ENCODE results near the gene CDRT4.

Gene CDRT4

DNA sequence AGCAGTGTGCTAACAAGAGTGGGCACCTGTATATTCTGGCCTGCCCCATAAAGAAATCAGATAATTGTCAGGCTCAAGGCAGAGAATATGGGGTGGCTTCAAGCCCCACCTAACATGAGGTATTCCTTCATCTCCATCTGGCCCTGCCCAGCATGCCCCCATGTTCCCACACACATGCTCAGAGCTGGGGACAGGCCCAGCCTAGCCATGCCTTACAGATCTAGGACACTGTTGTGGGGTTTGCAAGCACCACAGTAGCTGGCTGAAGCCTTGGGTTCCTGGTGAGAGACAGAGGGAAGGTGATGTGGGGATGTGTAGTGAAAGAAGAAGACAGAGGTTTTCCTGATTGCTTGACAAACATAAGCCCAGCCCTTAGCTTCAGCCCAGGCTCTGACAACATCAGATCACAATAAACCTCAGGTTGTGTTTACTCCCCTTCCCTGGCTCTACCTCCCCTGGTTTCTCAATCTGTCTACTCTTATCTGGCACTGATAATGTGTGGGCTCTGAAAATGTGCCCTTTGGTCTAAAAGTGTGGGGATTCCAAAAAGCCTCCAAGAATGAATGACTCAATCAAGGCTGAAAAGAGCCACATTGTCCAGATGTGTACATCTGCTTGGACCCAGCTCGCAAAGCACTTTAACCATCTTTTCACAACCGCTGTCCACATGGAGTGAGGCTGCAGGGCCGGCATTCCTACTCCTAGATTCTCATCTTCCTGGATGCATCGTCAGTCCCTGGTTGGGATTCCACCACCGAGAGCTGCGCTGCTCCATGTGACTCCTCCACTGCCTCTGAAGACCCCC is 34.4 kb downstream of the CDRT4 start:
- DNase-seq (ENCODE audit: low read depth, low spot score), result no peak

DNA sequence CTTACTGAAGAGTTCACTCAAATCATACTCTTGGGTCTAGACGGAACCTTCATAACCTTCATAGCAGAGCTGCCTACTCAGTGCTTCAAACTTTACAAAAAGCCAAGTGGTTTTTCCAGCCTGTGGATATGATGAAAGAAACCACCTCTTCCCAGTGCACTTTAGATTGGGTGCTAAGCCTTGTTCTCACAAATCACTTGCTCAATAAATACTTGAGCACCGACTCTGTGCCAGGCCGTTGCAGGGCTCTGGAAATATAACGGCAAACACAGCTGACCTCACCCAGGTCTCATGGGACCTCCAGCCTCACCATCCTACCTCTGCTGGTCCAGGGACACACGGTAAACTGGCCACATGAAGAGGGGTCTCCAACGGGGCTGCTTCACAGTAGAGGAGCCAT is 35.7 kb downstream of the CDRT4 start:
- DNase-seq (ENCODE audit: low read depth, low spot score), result no peak

DNA sequence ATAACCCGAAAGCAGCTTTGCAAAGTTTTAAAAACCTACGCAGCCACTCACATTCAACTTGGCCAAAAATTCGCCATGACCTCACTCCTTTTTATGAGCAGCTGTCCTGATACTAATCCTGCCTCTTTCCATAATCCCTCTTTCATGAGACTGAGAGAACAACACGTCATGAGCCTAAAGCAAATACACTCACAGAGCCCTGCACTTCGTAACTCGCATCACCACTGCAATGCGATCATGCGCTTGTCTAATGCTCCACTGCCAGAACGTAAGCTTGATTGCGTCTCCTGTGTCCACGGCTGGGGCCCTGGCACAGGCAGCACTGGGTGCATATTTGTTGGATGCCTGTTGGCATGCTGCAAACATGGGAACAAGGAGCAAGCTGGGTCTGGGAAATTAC is 36.2 kb downstream of the CDRT4 start:
- no peak for DNase-seq (ENCODE audit: low read depth, low spot score)

DNA sequence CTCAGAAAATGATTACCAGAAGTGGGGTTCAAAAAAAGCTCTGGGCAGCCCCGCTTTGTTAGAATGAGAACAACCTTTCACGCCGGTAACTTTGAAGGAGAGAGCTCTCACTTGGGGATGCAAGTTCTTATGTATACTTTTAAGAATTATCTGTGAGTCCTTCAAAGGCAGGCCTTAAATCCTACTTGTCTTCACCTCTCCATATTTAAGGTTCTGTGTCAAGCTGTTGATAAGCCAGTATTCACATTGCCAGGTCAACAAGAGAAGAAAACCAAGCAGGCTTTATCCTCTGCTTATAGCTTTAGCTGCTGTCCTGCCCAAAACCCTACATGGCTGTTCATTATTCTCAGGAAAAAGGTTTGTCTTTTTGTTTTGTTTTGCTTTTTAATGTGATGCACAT is 42.9 kb downstream of the CDRT4 start:
- no peak for DNase-seq (ENCODE audit: low read depth, low spot score)

DNA sequence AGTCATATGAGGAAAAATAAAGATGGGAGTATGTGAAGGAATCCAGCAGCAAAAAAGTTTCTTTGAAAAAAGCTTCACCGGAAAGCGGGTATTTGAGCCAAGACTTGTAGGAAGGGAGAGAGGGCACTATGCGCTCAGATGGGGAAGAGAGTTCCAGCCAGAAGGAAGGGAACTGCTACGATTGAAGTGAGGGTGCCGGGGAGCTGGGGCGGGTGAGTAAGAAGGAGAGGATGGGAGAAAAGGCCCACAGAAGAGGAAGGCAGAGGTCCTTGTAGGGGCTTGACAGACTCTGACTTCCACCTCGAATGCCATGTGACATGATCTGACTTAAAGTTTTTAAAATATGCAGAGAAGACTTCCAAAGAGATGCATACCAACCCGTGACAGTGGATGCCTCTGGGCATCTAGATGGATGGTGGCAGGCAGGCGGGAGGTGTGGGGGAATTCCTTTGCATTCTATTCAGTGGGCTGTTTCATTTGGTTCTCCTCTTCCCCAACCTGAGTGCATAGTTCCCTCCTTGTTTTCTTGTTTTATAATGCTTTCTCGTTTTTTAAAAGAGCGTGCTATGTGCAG is 44.9 kb downstream of the CDRT4 start:
- no peak for DNase-seq (ENCODE audit: low read depth, low spot score)

DNA sequence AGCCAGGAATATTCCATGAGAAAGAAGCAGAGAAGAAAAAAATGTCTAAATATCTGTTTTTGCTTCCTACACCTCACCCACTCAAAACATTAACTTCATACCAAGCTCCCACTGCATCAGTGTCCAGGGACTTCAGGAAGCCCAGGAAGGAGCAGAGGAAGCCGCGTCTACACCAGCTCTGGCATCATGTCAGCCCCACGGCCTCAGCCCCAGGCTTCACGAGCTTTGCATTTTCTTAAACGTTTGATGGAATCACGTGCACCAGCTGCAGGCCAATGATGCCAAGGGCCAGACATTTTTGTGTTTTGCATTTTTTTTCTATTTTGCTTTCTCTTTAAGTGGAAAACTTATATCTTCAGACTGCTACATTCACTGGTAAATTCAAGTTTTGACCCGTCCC is 48.6 kb downstream of the CDRT4 start:
- no peak for DNase-seq (ENCODE audit: low read depth, low spot score)

GRCh38 chr17:15414532-15415306 is 52.7 kb downstream of the CDRT4 start:
- no peak for DNase-seq (ENCODE audit: low read depth, low spot score)

GRCh38 chr17:15413101-15413771 is 54.2 kb downstream of the CDRT4 start:
- DNase-seq (ENCODE audit: low read depth, low spot score), result no peak

DNA sequence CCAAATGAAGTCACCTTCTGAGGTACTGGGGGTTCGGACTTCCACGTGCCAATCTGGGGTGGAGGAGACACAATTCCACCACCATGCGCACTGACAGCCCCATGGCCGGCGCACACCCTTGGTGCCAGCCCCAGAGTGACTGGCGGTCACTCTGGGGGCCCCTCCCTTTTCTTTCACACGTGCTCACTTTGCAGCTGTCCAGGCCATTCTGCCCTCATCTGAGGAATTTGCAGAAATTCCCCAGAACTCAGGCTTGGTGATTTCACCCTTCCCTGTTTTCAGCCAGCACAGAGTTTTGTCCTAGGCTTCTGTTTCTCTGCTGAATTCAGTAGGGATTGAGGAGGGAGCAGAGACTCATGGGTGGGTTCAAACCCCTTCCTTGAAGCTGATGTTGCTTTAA is 54.8 kb downstream of the CDRT4 start:
- DNase-seq (ENCODE audit: low read depth, low spot score), result no peak

- no peak for DNase-seq (ENCODE audit: low read depth, low spot score)
Observed at GRCh38 chr17:15411384-15412198, 55.8 kb downstream of the CDRT4 start.

- peak; percentile 93 for DNase-seq (ENCODE audit: low read depth, low spot score)
Observed at GRCh38 chr17:15409721-15410250, 57.6 kb downstream of the CDRT4 start.

GRCh38 chr17:15408803-15409202 is 58.6 kb downstream of the CDRT4 start:
- no peak for DNase-seq (ENCODE audit: low read depth, low spot score)

GRCh38 chr17:15406081-15406480 is 61.3 kb downstream of the CDRT4 start:
- DNase-seq (ENCODE audit: low read depth, low spot score), result peak; percentile 68

DNA sequence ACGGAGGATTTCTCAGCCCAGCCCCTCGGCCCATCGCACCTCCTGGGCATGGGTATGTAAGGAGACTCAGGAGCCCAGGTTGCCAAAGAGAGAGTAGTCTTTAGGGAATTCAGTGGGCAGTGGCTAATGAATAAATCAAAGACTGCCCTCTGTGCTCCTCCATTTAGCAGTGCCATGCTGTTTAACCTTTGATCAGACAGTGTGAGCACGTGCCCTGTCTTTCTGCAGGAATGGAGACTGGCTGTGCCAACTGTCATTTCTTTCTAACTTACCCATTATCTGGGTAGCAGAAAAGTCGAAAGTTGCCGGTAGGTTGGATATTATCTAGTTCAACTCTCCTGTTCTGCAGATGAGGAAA is 62.4 kb downstream of the CDRT4 start:
- no peak for DNase-seq (ENCODE audit: low read depth, low spot score)

- peak; percentile 54 for DNase-seq (ENCODE audit: low read depth, low spot score)
Observed at GRCh38 chr17:15404106-15405057, 63.0 kb downstream of the CDRT4 start.

DNA sequence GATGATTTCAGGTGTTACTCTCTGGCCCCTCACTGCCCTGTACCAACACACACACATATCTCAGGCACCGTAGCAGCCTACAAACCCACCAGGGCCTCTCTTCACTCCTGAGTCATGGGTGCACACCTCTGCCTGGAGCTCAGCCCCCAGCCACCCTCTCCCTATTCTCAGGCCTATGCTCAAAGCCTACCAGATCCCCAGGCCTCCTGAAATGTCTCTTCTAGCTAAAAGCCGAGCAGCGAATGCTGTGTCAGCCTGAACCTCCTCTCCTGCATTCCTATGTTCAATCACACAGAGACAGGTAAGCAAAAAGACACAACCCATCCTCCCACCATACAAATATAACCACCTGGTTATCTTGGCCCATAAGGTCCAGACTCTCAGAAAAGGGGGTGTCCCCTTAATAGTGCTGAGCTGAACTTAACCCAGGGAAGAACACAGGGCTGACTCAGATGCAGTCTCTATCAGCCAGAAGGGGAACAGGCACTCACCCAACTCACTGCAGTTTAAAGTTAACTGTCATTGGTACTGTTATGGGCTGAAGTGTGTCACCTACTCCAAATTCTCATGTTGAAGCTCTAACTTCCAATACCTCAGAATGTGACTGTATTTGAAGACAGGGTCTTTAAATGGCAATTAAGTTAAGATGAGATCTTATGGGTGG is 64.0 kb downstream of the CDRT4 start:
- no peak for DNase-seq (ENCODE audit: low read depth, low spot score)

GRCh38 chr17:15399443-15399842 is 68.0 kb downstream of the CDRT4 start:
- no peak for DNase-seq (ENCODE audit: low read depth, low spot score)

- peak; percentile 57 for DNase-seq (ENCODE audit: low read depth, low spot score)
Observed at GRCh38 chr17:15398736-15399331, 68.6 kb downstream of the CDRT4 start.

GRCh38 chr17:15398291-15398690 is 69.1 kb downstream of the CDRT4 start:
- DNase-seq (ENCODE audit: low read depth, low spot score), result peak; percentile 88
